Measurements from ENCODE around the gene TMEM17.
A peak's percentile ranks its signal among the peaks of the same experiment; 100 is the strongest.

Gene TMEM17

DNA sequence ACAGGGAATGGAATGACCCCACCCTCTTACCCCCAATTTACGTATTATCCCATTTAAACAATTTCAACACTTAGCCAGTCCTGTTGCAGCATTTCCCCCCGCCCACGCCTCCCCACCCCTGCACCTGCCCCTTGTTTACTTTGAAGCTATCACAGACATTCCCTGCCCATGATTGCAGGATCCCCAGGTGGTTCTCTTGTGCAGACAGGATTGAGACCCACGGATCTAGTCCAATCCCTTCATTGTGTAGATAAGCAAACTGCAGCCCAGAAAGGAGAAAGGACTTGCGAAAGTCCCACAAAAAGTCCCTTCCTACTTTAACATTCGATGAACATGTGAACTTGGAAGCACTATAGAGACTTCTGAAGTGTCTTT lies 38.9 kb downstream of the TMEM17 start:
- Histone ChIP-seq H3K36me3 (ENCODE audit: insufficient read depth, insufficient read length, low read length) (no peaks in the 10 kb centered on the region), H3K4me1 (ENCODE audit: insufficient read depth, insufficient read length) (peaks cover 2% of the 10 kb centered on the region), H3K4me3 (ENCODE audit: insufficient read length, low read depth) (no peak overlapping the region), H3K9me3 (ENCODE audit: insufficient read depth, low read length) (no peaks in the 10 kb centered on the region), H3K9ac (ENCODE audit: insufficient read length, low read depth) (no peak overlapping the region), H3K27me3 (ENCODE audit: insufficient read depth, insufficient read length) (no peaks in the 10 kb centered on the region)
- no peak for DNase-seq (ENCODE audit: low read depth, low spot score)
- TF ChIP-seq ZNF274 (IDR thresholded peaks at IDR 0.05; ENCODE audit: low read depth, low read length), result no peak
- TF ChIP-seq YY1 (IDR thresholded peaks at IDR 0.05; ENCODE audit: insufficient read depth, insufficient read length), result no peak

DNA sequence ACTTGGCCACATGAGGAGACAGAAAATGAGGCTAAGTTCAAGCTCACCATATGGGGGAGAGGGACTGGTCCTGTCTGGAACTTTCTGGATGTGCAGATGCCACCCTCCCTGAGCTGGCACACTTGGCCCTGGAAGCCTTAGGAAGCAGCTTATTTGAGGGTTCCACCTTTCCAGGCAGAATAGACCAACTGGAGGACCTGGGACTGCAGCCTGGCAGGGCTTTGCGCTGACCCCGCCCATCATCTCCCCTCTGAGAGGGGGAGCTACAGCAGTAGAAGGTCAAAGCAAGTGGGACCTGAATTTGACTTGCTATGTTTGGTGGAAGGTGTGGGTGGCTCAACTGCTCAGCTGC lies 39.5 kb downstream of the TMEM17 start:
- TF ChIP-seq ZNF274 (IDR thresholded peaks at IDR 0.05; ENCODE audit: low read depth, low read length) (no peak), YY1 (IDR thresholded peaks at IDR 0.05; ENCODE audit: insufficient read depth, insufficient read length) (no peak), SUZ12 (IDR thresholded peaks at IDR 0.05; ENCODE audit: extremely low read depth, insufficient read depth, insufficient read length) (no peak)
- H3K36me3 ChIP-seq (ENCODE audit: insufficient read depth, insufficient read length, low read length), result no peaks in the 10 kb centered on the region
- no peaks in the 10 kb centered on the region for H3K9me3 ChIP-seq (ENCODE audit: insufficient read depth, low read length)
- no peaks in the 10 kb centered on the region for H3K27me3 ChIP-seq (ENCODE audit: insufficient read depth, insufficient read length)
- peaks cover 2% of the 10 kb centered on the region for H3K4me1 ChIP-seq (ENCODE audit: insufficient read depth, insufficient read length)
- no peak overlapping the region for H3K9ac ChIP-seq (ENCODE audit: insufficient read length, low read depth)
- H3K4me3 ChIP-seq (ENCODE audit: insufficient read length, low read depth), result no peak overlapping the region
- DNase-seq (ENCODE audit: low read depth, low spot score), result no peak

DNA sequence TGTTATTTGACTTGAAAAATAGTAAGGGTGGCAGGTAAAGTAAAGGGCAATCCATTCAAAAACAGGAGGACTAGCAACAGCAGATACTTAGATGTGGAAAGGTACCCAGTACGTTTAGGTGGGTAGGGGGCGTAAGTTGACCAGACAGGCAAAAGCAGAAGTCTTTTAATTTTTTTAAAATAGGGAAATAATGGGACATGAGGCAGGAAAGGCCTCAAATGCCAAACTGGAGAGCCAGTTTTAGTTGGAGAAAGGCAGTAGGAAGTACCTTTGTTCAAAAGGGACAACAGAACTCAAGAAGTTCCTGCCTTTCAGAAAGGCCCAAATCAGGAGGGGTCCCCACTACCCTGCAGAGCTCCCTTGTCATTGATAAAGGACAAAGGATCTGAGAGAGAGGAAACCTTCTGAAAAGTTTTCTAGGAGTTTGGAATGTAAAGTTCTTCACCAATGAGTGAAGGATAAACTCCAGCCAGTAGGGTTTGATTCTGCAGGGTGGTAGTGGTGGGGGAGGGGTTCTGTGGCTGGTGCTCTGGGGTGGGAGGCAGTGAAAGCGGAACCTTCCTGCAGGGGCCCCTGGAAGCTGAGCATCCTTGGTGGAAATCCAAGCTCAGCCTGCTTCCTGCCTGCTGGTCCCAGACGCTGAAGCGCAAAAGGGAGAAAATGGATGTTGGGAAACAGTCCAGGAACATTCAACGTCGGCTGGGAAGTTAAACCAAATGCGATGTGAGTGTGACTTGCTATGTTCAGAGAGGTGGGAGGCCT lies 40.1 kb downstream of the TMEM17 start:
- no peak for TF ChIP-seq ZNF274 (IDR thresholded peaks at IDR 0.05; ENCODE audit: low read depth, low read length)
- no peak for TF ChIP-seq SUZ12 (IDR thresholded peaks at IDR 0.05; ENCODE audit: extremely low read depth, insufficient read depth, insufficient read length)
- no peak for TF ChIP-seq YY1 (IDR thresholded peaks at IDR 0.05; ENCODE audit: insufficient read depth, insufficient read length)
- Histone ChIP-seq H3K27me3 (ENCODE audit: insufficient read depth, insufficient read length) (no peaks in the 10 kb centered on the region), H3K9me3 (ENCODE audit: insufficient read depth, low read length) (no peaks in the 10 kb centered on the region), H3K4me3 (ENCODE audit: insufficient read length, low read depth) (no peak overlapping the region), H3K4me1 (ENCODE audit: insufficient read depth, insufficient read length) (peaks cover 2% of the 10 kb centered on the region), H3K9ac (ENCODE audit: insufficient read length, low read depth) (no peak overlapping the region), H3K36me3 (ENCODE audit: insufficient read depth, insufficient read length, low read length) (no peaks in the 10 kb centered on the region)
- DNase-seq (ENCODE audit: low read depth, low spot score), result peak; percentile 78

DNA sequence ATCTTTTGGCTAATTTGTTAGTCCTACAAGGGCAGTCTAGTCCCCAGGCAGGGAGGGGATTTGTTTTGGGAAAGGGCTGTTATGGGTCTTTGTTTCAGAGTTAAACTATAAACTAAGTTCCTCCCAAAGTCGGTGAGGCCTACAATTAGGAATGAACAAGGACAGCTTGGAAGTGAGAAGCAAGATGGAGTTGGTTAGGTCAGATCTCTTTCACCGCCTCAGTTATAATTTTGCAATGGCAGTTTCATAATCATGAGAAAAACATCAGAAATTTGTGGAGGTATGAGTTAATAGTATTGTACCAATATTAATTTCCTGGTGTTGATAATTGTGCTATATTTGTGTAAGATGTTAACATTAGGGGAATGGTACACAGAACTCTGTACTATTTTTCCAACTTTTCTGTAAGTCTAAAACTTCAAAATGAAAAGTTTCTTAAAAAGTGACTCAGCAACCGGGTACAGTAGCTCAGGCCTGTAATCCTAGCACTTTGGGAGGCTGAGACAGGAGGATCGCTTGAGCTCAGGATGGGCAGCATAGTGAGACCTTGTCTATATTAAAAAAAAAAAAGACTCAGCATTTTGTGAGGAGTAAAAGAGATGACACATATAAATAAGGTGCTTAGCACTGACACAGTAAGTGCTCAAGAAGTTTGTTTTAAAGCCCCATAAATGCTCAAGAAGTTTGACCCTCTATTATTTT lies 40.8 kb downstream of the TMEM17 start:
- Histone ChIP-seq H3K4me1 (ENCODE audit: insufficient read depth, insufficient read length) (peaks cover 2% of the 10 kb centered on the region), H3K27me3 (ENCODE audit: insufficient read depth, insufficient read length) (no peaks in the 10 kb centered on the region), H3K4me3 (ENCODE audit: insufficient read length, low read depth) (no peak overlapping the region), H3K9me3 (ENCODE audit: insufficient read depth, low read length) (no peaks in the 10 kb centered on the region), H3K36me3 (ENCODE audit: insufficient read depth, insufficient read length, low read length) (no peaks in the 10 kb centered on the region), H3K9ac (ENCODE audit: insufficient read length, low read depth) (no peak overlapping the region)
- no peak for TF ChIP-seq ZNF274 (IDR thresholded peaks at IDR 0.05; ENCODE audit: low read depth, low read length)
- TF ChIP-seq YY1 (IDR thresholded peaks at IDR 0.05; ENCODE audit: insufficient read depth, insufficient read length), result no peak
- no peak for TF ChIP-seq SUZ12 (IDR thresholded peaks at IDR 0.05; ENCODE audit: extremely low read depth, insufficient read depth, insufficient read length)
- no peak for DNase-seq (ENCODE audit: low read depth, low spot score)

DNA sequence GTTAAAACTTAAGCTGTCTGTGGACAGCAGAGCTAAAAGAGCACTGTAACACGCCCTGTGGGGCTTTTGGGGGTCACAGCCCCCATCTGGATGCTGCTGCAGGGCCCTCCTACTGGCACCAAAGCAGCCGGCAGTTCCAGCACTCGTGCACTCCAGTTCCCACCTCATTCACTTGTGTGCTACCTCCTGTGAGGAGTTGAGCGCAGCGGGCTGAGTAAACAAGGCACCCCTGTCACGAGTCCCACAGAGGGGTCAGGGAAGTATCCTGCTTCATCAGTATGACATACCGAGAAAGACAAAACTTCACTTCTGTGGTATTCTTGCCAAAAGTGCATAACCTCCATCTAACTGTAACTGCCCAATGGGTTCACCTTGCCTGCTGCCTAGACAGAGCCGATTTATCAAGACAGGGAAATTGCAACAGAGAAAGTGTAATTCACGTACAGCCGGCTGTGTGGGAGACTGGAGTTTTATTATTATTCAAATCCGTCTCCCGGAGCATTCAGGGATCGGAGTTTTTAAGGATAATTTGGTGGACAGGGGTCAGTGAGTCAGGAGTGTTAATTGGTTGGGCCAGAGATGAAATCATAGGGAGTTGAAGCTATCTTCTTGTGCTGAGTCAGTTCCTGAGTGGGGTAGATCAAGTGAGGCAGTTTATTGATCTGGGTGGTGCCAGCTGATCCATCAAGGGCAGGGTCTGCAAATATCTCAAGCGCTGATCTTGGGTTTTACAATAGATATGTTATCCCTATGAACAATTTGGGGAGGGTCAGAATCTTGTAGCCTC lies 41.6 kb downstream of the TMEM17 start:
- no peaks in the 10 kb centered on the region for H3K9me3 ChIP-seq (ENCODE audit: insufficient read depth, low read length)
- H3K4me1 ChIP-seq (ENCODE audit: insufficient read depth, insufficient read length), result peaks cover 2% of the 10 kb centered on the region
- TF ChIP-seq YY1 (IDR thresholded peaks at IDR 0.05; ENCODE audit: insufficient read depth, insufficient read length) (no peak), SUZ12 (IDR thresholded peaks at IDR 0.05; ENCODE audit: extremely low read depth, insufficient read depth, insufficient read length) (no peak), ZNF274 (IDR thresholded peaks at IDR 0.05; ENCODE audit: low read depth, low read length) (no peak)

DNA sequence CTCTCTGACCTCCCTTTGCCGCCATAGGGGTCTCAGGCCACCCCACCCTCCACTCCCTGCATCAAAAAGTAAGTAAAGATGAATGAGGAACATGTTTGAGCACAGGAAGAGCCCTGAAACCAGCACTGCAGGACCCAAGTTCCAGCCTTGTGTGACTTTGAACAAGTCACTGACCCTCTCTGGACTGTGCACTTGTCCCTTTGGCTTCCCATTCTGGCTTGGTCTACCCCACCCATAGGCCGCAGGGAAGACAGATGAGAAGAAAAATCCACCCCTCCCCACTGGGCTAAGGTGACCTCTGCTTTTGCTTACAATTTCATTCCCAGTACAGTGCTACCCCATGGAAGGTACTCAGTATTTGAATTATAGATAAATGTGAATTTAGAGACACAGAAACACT lies 43.8 kb downstream of the TMEM17 start:
- Histone ChIP-seq H3K27me3 (ENCODE audit: insufficient read depth, insufficient read length) (peaks cover 8% of the 10 kb centered on the region), H3K9me3 (ENCODE audit: insufficient read depth, low read length) (no peaks in the 10 kb centered on the region), H3K9ac (ENCODE audit: insufficient read length, low read depth) (no peak overlapping the region), H3K4me3 (ENCODE audit: insufficient read length, low read depth) (no peak overlapping the region), H3K36me3 (ENCODE audit: insufficient read depth, insufficient read length, low read length) (no peaks in the 10 kb centered on the region), H3K4me1 (ENCODE audit: insufficient read depth, insufficient read length) (peaks cover 6% of the 10 kb centered on the region)
- DNase-seq (ENCODE audit: low read depth, low spot score), result no peak
- TF ChIP-seq SUZ12 (IDR thresholded peaks at IDR 0.05; ENCODE audit: extremely low read depth, insufficient read depth, insufficient read length), result no peak
- no peak for TF ChIP-seq ZNF274 (IDR thresholded peaks at IDR 0.05; ENCODE audit: low read depth, low read length)
- TF ChIP-seq YY1 (IDR thresholded peaks at IDR 0.05; ENCODE audit: insufficient read depth, insufficient read length), result no peak

More for the DNA sequence above, 41.6 kb downstream of the TMEM17 start:
- Histone ChIP-seq H3K27me3 (ENCODE audit: insufficient read depth, insufficient read length) (no peaks in the 10 kb centered on the region), H3K9ac (ENCODE audit: insufficient read length, low read depth) (no peak overlapping the region), H3K36me3 (ENCODE audit: insufficient read depth, insufficient read length, low read length) (no peaks in the 10 kb centered on the region), H3K4me3 (ENCODE audit: insufficient read length, low read depth) (no peak overlapping the region)
- DNase-seq (ENCODE audit: low read depth, low spot score), result no peak

DNA sequence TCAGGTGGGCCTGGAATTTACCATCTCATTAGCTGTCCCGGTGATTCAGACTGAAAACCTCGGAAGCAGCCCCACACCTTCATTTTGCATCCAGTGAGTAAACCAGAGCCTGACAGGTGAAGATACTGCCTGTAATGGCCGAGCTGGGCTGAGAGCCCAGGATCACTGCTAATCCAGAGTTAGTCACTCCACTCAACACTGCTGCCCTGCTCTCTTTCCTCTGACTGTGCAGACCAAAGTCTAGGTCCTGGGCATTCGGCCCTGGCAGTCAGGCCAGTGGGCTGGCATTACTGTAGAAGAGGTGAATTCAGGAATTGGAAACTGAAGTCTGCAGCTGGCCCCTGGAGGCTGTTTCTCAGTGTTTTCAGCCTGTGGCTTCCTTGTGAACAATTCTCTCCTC lies 44.3 kb downstream of the TMEM17 start:
- Histone ChIP-seq H3K9me3 (ENCODE audit: insufficient read depth, low read length) (no peaks in the 10 kb centered on the region), H3K4me3 (ENCODE audit: insufficient read length, low read depth) (no peak overlapping the region), H3K9ac (ENCODE audit: insufficient read length, low read depth) (no peak overlapping the region), H3K4me1 (ENCODE audit: insufficient read depth, insufficient read length) (peaks cover 6% of the 10 kb centered on the region), H3K27me3 (ENCODE audit: insufficient read depth, insufficient read length) (peaks cover 9% of the 10 kb centered on the region), H3K36me3 (ENCODE audit: insufficient read depth, insufficient read length, low read length) (no peaks in the 10 kb centered on the region)
- DNase-seq (ENCODE audit: low read depth, low spot score), result no peak
- TF ChIP-seq SUZ12 (IDR thresholded peaks at IDR 0.05; ENCODE audit: extremely low read depth, insufficient read depth, insufficient read length), result no peak
- no peak for TF ChIP-seq YY1 (IDR thresholded peaks at IDR 0.05; ENCODE audit: insufficient read depth, insufficient read length)
- no peak for TF ChIP-seq ZNF274 (IDR thresholded peaks at IDR 0.05; ENCODE audit: low read depth, low read length)
